NCI-H526 (cell line): Measurements from ENCODE around the gene FAM222A.

ENCODE experiments used
- DNase-seq, 2 experiments: peaks; one replicate each; lab custom pipeline; 2025; lab: John Stamatoyannopoulos, UW

The FAM222A gene

GRCh38 chr12:109772622-109773321, 59.1 kb downstream of the FAM222A start:
- peak in 1 of 2 experiments; percentile 35 for DNase-seq

GRCh38 chr12:109773384-109774011, 59.9 kb downstream of the FAM222A start:
- DNase-seq = peak in 1 of 2 experiments; percentile 43

GRCh38 chr12:109775172-109775881, 61.7 kb downstream of the FAM222A start:
- DNase-seq = peak; percentile 22 to 82

GRCh38 chr12:109776624-109777023, 63.0 kb downstream of the FAM222A start:
- DNase-seq = no peak

GRCh38 chr12:109777544-109777943, 63.9 kb downstream of the FAM222A start:
- DNase-seq = peak; percentile 14 to 31

GRCh38 chr12:109778684-109779083, 65.1 kb downstream of the FAM222A start:
- no peak for DNase-seq

GRCh38 chr12:109779382-109779781, 65.8 kb downstream of the FAM222A start:
- peak in 1 of 2 experiments; percentile 17 for DNase-seq

- DNase-seq = no peak
These were observed 68.2 kb downstream of the FAM222A start for GRCh38 chr12:109781668-109782325.

GRCh38 chr12:109782326-109782703, 68.7 kb downstream of the FAM222A start:
- no peak for DNase-seq

- DNase-seq = no peak
These were observed 69.7 kb downstream of the FAM222A start for GRCh38 chr12:109783135-109783964.

GRCh38 chr12:109783965-109784244, 70.3 kb downstream of the FAM222A start:
- DNase-seq = no peak

- DNase-seq = no peak
These were observed 72.2 kb downstream of the FAM222A start for GRCh38 chr12:109785854-109786253.

- DNase-seq = no peak
These were observed 73.2 kb downstream of the FAM222A start for GRCh38 chr12:109786799-109787198.

- DNase-seq = no peak
These were observed 76.0 kb downstream of the FAM222A start for GRCh38 chr12:109789526-109790048.

GRCh38 chr12:109792992-109793391, 79.4 kb downstream of the FAM222A start:
- DNase-seq = no peak

- DNase-seq = no peak
These were observed 79.8 kb downstream of the FAM222A start for GRCh38 chr12:109793411-109793810.

- DNase-seq = no peak
These were observed 80.3 kb downstream of the FAM222A start for GRCh38 chr12:109793826-109794501.

- DNase-seq = no peak
These were observed 81.4 kb downstream of the FAM222A start for GRCh38 chr12:109795023-109795422.

- no peak for DNase-seq
These were observed 82.4 kb downstream of the FAM222A start for GRCh38 chr12:109796057-109796456.

GRCh38 chr12:109797905-109798669, 84.5 kb downstream of the FAM222A start:
- DNase-seq = peak in 1 of 2 experiments; percentile 34
